BJ (cell line): Measurements from ENCODE around the gene SP3. TPM values are rescaled to one million over a fixed set of nuclear protein-coding genes. Genes with fewer than 3 reads are reported as not detected.

Experiments used
- CTCF ChIA-PET: fragments of 350-600 bp; formaldehyde crosslinking; extraction: SDS; loops from one replicate; lab custom pipeline; 2021; ENCODE audit warnings: antibody characterized with exemption, inconsistent platforms; lab: Yijun Ruan, JAX
- POLR2A ChIA-PET: fragments of 300-600 bp; sonication (Branson Sonifier 250); formaldehyde crosslinking; extraction: SDS; loops from one replicate; lab custom pipeline; 2021; ENCODE audit warnings: antibody characterized with exemption; lab: Charles Lee
- DNase-seq: peaks from one replicate; pipeline ENCODE4 v3.0.0-alpha.2; 2011; ENCODE audit warnings: low read depth
- H3K27me3 ChIP-seq: 2 replicates; pipeline ENCODE4 v1.6.0; 2011; ENCODE audit warnings: low read length; ENCODE audit not compliant: control insufficient read depth, insufficient read depth
- H3K36me3 ChIP-seq: 2 replicates; pipeline ENCODE4 v1.5.1; 2011; ENCODE audit warnings: low read length; ENCODE audit not compliant: control insufficient read depth, insufficient read depth
- H3K4me3 ChIP-seq: 2 replicates; pipeline ENCODE4 v1.5.1; 2011; ENCODE audit warnings: low read depth, mild to moderate bottlenecking, control low read depth, low read length
- CTCF ChIP-seq: IDR thresholded peaks from 2 replicates; pipeline ENCODE4 v1.5.1; 2011; ENCODE audit warnings: low read depth, mild to moderate bottlenecking, control low read depth, inconsistent platforms, low read length, moderate library complexity; ENCODE audit not compliant: insufficient read depth
- polyA plus RNA-seq: library from polyadenylated mRNA; depleted of rRNA; stranded (reverse); fragments of >200 nt; gene quantifications from 2 replicates; pipeline ENCODE4 v1.2.3, GENCODE V29; 2011

The SP3 gene
- polyA plus RNA-seq, 1 experiment, result 33.2 TPM

- Histone ChIP-seq H3K27me3 (no peaks in the 10 kb centered on the region), H3K4me3 (no peak overlapping the region), H3K36me3 (no peaks in the 10 kb centered on the region)
- DNase-seq, result no peak
- CTCF ChIA-PET, result interaction anchor here (1.1 kb wide), 1 partner anchor 53 kb away, joined by 3 read pairs; no protein-coding TSS in a partner anchor
- POLR2A ChIA-PET, result no interaction called here
- TF ChIP-seq CTCF, result no peak
These were observed 16.3 kb upstream of the SP3 start for GRCh38 chr2:173981520-173981919.

- POLR2A ChIA-PET, result interaction anchor here (0.6 to 0.7 kb wide), 2 partner anchors 44 to 75 kb away, joined by 3 read pairs; no protein-coding TSS in a partner anchor
- no peaks in the 10 kb centered on the region for H3K27me3 ChIP-seq
- no peak for DNase-seq
- H3K4me3 ChIP-seq, result no peak overlapping the region
- CTCF ChIA-PET, result interaction anchor here (1.1 kb wide), 1 partner anchor 9 kb away, joined by 4 read pairs; no protein-coding TSS in a partner anchor
- no peak for TF ChIP-seq CTCF
- no peaks in the 10 kb centered on the region for H3K36me3 ChIP-seq
These were observed 14.7 kb upstream of the SP3 start for GRCh38 chr2:173979751-173980351.

GRCh38 chr2:173978447-173978846 lies 13.3 kb upstream of the SP3 start:
- H3K36me3 ChIP-seq, result no peaks in the 10 kb centered on the region
- DNase-seq, result no peak
- no peak overlapping the region for H3K4me3 ChIP-seq
- ChIA-PET CTCF (interaction anchor here (0.6 kb wide), 2 partner anchors 93 to 320 kb away, joined by 3 read pairs; no protein-coding TSS in a partner anchor), POLR2A (no interaction called here)
- H3K27me3 ChIP-seq, result no peaks in the 10 kb centered on the region
- TF ChIP-seq CTCF, result no peak

- no peak for DNase-seq
- TF ChIP-seq CTCF, result no peak
- Histone ChIP-seq H3K4me3 (no peak overlapping the region), H3K36me3 (no peaks in the 10 kb centered on the region), H3K27me3 (no peaks in the 10 kb centered on the region)
- CTCF ChIA-PET, result no interaction called here
- POLR2A ChIA-PET, result interaction anchor here (0.7 kb wide), 1 partner anchor 10 kb away, joined by 3 read pairs; no protein-coding TSS in a partner anchor
These were observed 7.5 kb upstream of the SP3 start for GRCh38 chr2:173972636-173973035.

- no peaks in the 10 kb centered on the region for H3K36me3 ChIP-seq
- no peak for TF ChIP-seq CTCF
- H3K4me3 ChIP-seq, result no peak overlapping the region
- no peak for DNase-seq
- ChIA-PET CTCF (interaction anchor here (0.5 kb wide), 1 partner anchor 13 kb away, joined by 4 read pairs; no protein-coding TSS in a partner anchor), POLR2A (interaction anchor here (0.7 kb wide), 1 partner anchor 11 kb away, joined by 3 read pairs; no protein-coding TSS in a partner anchor)
- no peaks in the 10 kb centered on the region for H3K27me3 ChIP-seq
These were observed 7.0 kb upstream of the SP3 start for GRCh38 chr2:173972165-173972564.
